ENCODE results near the gene MYO5C. TPM values are rescaled to one million over a fixed set of nuclear protein-coding genes. Genes with fewer than 3 reads are reported as not detected.

The MYO5C gene
- total and polyA plus RNA-seq, 2 donors (not counting 3 experiments of a cell fraction or from before 2014, with no cell fraction given): 7.5 to 19.4 TPM

- dilution Hi-C loops (cut with MboI; ENCODE audit: extremely low pct_ligation_motif_present, low sequenced_read_pairs) (no loop called here), intact Hi-C loops (cut with micrococcal nuclease) (loop anchor here (1.0 to 5.0 kb wide), 3 partner anchors 25 to 554 kb away; no protein-coding TSS in a partner anchor)
- Histone ChIP-seq H3K4me3 (replicated peaks in 1 of 3; ENCODE audit: insufficient read depth in 1 of 3, low read depth in 1 of 3, low read length in 3 of 3) (no peak overlapping the region), H2AFZ (ENCODE audit: low read depth, low read length) (no peak overlapping the region), H3K27ac (ENCODE audit: insufficient read depth, low read depth, low read length) (no peak overlapping the region), H3K4me1 (ENCODE audit: control insufficient read depth, extremely low read depth, insufficient read depth, low read length) (peaks cover 8% of the 10 kb centered on the region), H3K27me3 (ENCODE audit: control insufficient read depth in 2 of 2, insufficient read depth in 2 of 2, low read length in 2 of 2) (no peaks in the 10 kb centered on the region), H3K79me2 (ENCODE audit: control insufficient read depth, insufficient read depth, low read length) (no peaks in the 10 kb centered on the region), H3K9ac (replicated peaks; ENCODE audit: extremely low read depth, insufficient read depth, low read length) (no peak overlapping the region), H3K9me1 (replicated peaks; ENCODE audit: control insufficient read depth, extremely low read depth, insufficient read depth, low read length) (no peaks in the 10 kb centered on the region), H3K4me2 (ENCODE audit: insufficient read depth, low read length) (no peak overlapping the region), H3K36me3 (ENCODE audit: control insufficient read depth in 2 of 2, extremely low read depth in 1 of 2, insufficient read depth in 2 of 2, low read length in 2 of 2) (no peaks in the 10 kb centered on the region), H3K9me3 (replicated peaks; ENCODE audit: control insufficient read depth, insufficient read depth, low read length) (no peaks in the 10 kb centered on the region), H4K20me1 (replicated peaks; ENCODE audit: control insufficient read depth, extremely low read depth, insufficient read depth, low read length) (no peaks in the 10 kb centered on the region)
- peak; percentile 4 for FAIRE-seq
- ChIA-PET POLR2A (no interaction called here), CTCF (interaction anchor here (0.6 to 4.0 kb wide), 23 partner anchors 9 to 551 kb away, joined by 3 to 93 read pairs (median 5); no protein-coding TSS in a partner anchor)
- peak; percentile 51 for DNase-seq (ENCODE audit: low read depth, low spot score)
- BruUV-seq (replicated peaks): no TSS peak
- no peak for TF ChIP-seq FOS (IDR thresholded peaks at IDR 0.05; ENCODE audit: borderline replicate concordance, insufficient read depth, low read length)
- no peak for TF ChIP-seq MAX (IDR thresholded peaks at IDR 0.05; ENCODE audit: insufficient read depth, insufficient read length)
- peak; percentile 53 to 58 for TF ChIP-seq CTCF (IDR thresholded peaks at IDR 0.05; ENCODE audit: extremely low read depth in 1 of 2, insufficient read depth in 1 of 2, low read depth in 1 of 2, low read length in 2 of 2)
- TF ChIP-seq MYC (IDR thresholded peaks at IDR 0.05; ENCODE audit: low read depth, low read length): no peak
Observed at GRCh38 chr15:52183562-52184173, 111.9 kb downstream of the MYO5C start.
